ENCODE results near the gene ATP4A.
A peak's percentile ranks its signal among the peaks of the same experiment; 100 is the strongest.

Gene ATP4A

GRCh38 chr19:35563207-35563829 is at the start of gene ATP4A:
Gene ATP4A, minus strand, starts transcription at chr19:35563658. Its CDS starts 29 bp downstream, at chr19:35563629.
- Mint-ChIP-seq H3K4me1 (peaks cover 7% of the 10 kb centered on the region), H3K27ac (no peak within 1 kb of the TSS), H3K27me3 (ENCODE audit: low read depth, poor library complexity) (peaks cover 74% of the 10 kb centered on the region), H3K4me3 (no peak within 1 kb of the TSS), H3K36me3 (ENCODE audit: low read depth) (no peaks in the 10 kb centered on the region), H3K9me3 (no peaks in the 10 kb centered on the region)
- TF ChIP-seq CTCF (IDR thresholded peaks at IDR 0.05), result no peak
- DNase-seq, result no peak

- H3K36me3 Mint-ChIP-seq (ENCODE audit: low read depth), result peaks cover 18% of the 10 kb centered on the region
These were observed 49.3 kb upstream of the ATP4A start, which contains the start of gene HAUS5 for GRCh38 chr19:35612559-35613321. Gene HAUS5, plus strand, starts transcription at chr19:35612735. Its CDS starts 60 bp downstream, at chr19:35612795.

GRCh38 chr19:35612224-35612558 is 48.7 kb upstream of the ATP4A start:
- Mint-ChIP-seq H3K4me3 (peak overlapping the region; percentile 84), H3K36me3 (ENCODE audit: low read depth) (peaks cover 18% of the 10 kb centered on the region), H3K27me3 (ENCODE audit: low read depth, poor library complexity) (peaks cover 21% of the 10 kb centered on the region), H3K27ac (no peak overlapping the region), H3K9me3 (peaks cover 16% of the 10 kb centered on the region), H3K4me1 (no peaks in the 10 kb centered on the region)
- no peak for TF ChIP-seq CTCF (IDR thresholded peaks at IDR 0.05)
- DNase-seq, result no peak

More at GRCh38 chr19:35612559-35613321, 49.3 kb upstream of the ATP4A start, which contains the start of gene HAUS5:
- H3K4me3 Mint-ChIP-seq, result peak within 1 kb of the TSS; percentile 84
- DNase-seq, result peak; percentile 97
- peaks cover 10% of the 10 kb centered on the region for H3K9me3 Mint-ChIP-seq
- H3K27me3 Mint-ChIP-seq (ENCODE audit: low read depth, poor library complexity), result peaks cover 18% of the 10 kb centered on the region
- TF ChIP-seq CTCF (IDR thresholded peaks at IDR 0.05), result no peak
- H3K27ac Mint-ChIP-seq, result no peak within 1 kb of the TSS
- no peaks in the 10 kb centered on the region for H3K4me1 Mint-ChIP-seq

- Mint-ChIP-seq H3K27me3 (ENCODE audit: low read depth, poor library complexity) (peaks cover 25% of the 10 kb centered on the region), H3K36me3 (ENCODE audit: low read depth) (peaks cover 4% of the 10 kb centered on the region), H3K4me3 (no peak overlapping the region), H3K9me3 (peaks cover 29% of the 10 kb centered on the region), H3K27ac (no peak overlapping the region), H3K4me1 (peaks cover 2% of the 10 kb centered on the region)
- TF ChIP-seq CTCF (IDR thresholded peaks at IDR 0.05), result no peak
- no peak for DNase-seq
These were observed 46.4 kb upstream of the ATP4A start for GRCh38 chr19:35609851-35610353.

GRCh38 chr19:35608251-35608650 is 44.8 kb upstream of the ATP4A start:
- H3K36me3 Mint-ChIP-seq (ENCODE audit: low read depth), result no peaks in the 10 kb centered on the region

More at GRCh38 chr19:35608251-35608650, 44.8 kb upstream of the ATP4A start:
- H3K27ac Mint-ChIP-seq, result no peak overlapping the region
- H3K9me3 Mint-ChIP-seq, result peaks cover 35% of the 10 kb centered on the region
- peaks cover 6% of the 10 kb centered on the region for H3K4me1 Mint-ChIP-seq
- no peak for TF ChIP-seq CTCF (IDR thresholded peaks at IDR 0.05)
- H3K4me3 Mint-ChIP-seq, result no peak overlapping the region
- H3K27me3 Mint-ChIP-seq (ENCODE audit: low read depth, poor library complexity), result peaks cover 29% of the 10 kb centered on the region
- DNase-seq, result no peak
